Forelimb muscle (tissue), 1 donor: ENCODE measurements around the gene SIAH3. TPM values are rescaled to one million over a fixed set of nuclear protein-coding genes. Genes with fewer than 3 reads are reported as not detected.

ENCODE experiments used
- DNase-seq: peaks from one replicate; pipeline ENCODE4 v3.0.0-alpha.2; 2013; ENCODE audit warnings: low read depth
- polyA plus RNA-seq: library from polyadenylated mRNA; unstranded; fragments of 120-200 nt; gene quantifications from one replicate; pipeline ENCODE4 v1.2.1, GENCODE V29; 2013; ENCODE audit not compliant: insufficient read length

Gene SIAH3
- polyA plus RNA-seq, 1 donor: 0.33 TPM

DNA sequence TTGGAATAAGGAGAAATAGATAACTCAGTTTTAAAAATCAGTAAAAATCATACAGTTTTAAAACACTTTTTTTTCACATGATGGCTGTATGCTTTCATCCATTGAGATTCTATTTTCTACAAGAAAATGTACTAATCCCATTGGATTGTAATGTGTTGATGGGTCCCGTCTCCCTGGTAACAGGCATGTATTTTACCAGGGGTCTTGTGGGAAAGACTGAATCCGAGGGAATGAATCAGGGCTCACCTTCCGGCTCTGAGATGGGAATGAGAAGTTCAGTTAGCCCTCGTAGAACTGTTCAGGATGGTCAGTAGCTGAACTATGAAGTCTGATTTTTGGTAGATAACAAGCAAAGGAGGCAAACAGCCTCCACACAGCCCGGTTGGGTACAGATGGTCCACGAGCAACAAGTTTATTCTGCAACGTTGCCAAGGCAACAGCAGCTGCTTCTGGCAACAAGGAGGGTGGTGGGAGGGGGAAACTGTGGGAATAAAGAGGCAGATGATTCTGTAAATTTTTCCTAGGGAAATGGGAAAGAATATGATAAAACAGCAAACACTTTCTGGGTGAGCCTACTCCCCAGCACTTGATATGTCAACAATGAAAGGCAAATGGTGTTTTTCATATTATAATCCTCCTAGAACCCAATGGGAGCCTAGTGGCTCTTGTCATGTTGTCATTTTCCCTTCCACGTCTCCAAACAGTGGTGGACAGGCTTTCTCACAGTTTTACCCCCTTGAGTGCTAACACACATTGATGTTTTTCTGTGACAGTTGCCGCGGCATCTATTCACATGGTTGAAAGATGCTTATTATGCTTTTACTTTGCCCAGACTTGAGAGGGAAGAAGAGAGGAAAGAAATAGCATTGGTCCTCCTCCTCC is 12.4 kb upstream of the SIAH3 start:
- no peak for DNase-seq

DNA sequence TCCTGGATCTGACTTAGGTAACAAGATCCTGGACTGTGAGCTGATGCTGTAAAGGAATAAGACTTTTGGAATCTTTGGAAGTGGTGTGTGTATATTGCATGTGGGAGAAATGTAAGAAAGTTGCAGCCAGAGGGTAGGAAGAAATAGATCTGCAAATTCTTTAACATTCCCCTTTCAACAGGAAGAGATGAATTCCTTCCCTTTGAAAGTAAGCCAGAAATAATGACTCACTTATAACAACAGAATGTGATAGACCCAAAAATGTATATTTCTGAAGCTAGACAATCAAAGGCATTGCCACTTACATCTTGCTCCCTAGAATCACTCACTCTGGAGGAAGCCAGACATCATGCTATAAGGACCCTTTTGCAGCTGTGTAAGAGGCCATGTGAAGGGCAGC is 9.8 kb upstream of the SIAH3 start:
- DNase-seq: no peak

DNA sequence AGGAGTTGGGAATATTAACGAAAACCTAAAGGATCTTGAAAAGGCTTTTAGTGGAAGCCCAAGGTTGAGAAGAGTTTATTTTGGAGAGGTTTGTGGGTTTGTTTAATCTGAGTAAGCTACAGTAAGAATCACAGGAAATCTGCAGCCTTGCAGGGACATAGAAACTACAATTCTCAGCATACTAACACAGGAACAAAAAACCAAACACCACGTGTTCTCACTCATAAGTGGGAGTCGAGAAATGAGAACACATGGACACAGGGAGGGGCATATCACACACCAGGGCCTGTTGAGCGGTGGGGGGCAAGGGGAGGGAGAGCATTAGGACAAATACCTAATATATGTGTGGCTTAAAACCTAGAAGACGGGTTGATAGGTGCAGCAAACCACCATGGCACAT is 8.7 kb upstream of the SIAH3 start:
- DNase-seq: no peak

DNA sequence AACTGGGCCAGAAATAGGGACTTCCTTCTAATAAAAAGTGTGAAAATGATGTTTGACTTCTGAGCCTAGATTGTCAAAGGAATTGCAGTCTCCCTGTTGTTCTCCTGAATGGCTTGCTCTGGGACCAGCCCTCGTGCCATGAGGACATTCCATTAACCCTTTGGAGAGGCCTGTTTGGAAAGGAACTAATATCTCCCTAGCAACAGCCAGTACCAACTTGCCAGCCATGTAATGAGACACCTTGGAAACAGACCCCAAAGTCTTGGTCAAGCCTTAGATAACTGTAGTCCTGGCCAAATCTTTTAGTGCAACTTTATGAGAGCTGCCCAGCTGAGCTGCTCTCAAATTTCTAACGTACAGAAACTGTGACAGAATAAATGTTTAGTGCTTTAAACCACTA is 8.2 kb upstream of the SIAH3 start:
- no peak for DNase-seq

DNA sequence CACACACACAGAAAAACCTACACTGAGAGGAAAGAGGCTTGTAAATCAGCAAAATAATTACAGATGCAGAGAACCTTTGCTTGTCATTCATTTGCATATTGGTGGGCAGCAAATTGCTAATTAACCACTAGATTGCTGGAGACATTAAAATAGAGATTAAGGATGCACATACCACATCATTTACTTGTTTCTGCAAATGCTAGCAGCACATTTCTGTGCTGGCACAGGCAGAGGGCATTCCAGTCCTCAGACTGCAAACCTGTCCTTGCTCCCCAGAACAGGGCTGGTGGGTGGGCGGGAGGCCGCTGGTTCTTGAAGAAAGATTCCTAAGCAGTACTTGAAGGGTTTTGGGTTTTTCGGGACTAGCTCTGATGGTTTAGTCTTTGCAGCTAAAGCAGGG is 941 bp upstream of the SIAH3 start:
- no peak for DNase-seq

DNA sequence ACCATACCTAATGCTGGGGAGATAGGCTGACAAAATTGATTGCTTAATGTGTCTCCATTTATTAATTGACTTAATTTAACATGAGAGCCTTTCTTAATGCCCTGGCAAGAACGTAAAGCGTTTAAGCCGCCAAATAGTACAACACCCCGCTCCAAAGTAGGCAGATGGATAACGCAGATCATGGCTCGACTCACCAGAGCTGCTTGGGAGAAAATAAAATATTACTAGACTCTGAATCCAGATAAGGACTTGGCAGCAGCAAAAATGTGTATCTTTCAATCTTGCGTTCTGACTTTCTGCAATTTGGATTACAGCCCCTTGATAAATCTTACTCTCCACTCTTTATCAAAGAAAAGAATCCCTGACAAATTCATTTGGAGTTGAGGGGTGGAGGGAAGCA is 403 bp upstream of the SIAH3 start:
- DNase-seq: no peak

DNA sequence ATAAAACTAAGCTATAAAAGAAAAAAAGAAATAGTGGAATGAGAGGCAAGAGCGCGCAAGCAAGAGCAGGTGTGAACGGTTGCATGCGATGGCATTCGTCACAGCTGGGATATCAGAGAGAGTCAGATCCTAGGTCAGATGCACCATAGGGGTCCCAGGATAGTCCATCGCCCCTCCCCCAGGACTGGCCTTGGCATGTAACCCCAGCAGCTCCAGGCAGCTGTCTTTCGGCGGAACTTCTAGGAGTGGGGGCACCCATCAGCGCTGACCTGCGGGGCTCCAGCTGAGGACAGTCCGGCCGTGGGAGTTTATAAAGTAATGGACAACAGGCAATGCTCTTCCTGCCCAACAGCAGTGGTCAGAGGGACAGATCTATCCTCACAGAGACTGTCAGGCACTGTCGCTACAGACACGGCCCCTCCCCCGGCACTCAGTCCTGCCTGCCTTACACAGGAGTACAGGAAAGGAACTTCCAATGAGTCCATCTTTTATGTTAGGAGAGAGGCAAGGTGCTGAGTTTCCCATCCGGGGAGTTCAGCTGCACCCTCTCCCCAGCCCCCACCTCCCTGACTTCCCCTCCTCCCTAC is 1.4 kb downstream of the SIAH3 start:
- no peak for DNase-seq

DNA sequence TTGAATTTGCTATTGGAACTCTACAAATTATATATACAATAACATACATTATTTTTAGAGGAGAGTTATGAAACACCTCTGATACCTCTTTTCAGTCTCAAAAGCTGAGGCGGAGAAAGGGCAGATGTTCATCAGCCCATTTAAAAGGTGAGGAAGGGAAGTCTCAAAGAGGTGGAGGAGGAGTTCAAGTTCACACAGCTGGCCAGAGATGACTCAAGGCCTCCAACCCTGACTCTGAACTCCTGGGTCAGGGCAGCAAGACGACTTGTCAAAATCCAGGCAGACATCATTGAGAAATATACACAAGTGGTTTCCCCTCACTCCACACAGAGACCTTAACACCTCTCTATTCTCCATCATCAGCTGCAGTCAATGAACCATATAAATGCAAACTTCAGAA is 2.1 kb downstream of the SIAH3 start:
- DNase-seq: no peak

DNA sequence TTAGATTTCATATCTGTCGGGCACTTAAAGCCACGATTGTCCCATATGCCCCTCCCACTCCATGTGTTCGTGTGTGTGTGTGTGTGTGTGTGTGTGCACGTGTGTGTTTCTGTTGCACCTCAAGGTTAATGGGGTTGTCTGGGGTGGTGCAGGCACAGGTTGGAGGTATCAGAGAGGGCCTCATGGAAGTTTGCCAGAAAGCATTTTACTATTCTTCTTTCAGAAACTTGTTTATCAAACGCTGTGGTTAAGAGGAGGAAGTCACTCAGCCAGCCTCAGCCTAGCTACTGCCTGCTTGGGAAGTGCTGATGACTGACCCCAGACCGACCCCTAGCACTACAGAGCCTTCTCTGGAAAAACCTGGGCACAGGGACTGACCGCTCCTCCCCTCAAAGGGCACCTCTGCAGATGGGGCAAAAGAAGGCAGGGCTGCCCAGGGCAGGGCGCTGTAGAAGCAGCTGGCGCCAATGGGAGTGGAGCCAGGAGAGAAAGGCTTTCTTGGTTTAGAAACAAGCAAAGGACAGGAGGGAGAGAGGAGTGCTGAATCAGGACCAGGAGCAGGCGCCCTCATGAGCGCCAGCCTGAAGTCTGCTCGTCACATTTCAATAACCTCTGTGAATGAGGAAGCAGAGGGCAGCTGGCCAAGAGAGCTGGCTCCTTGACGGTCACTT is 3.9 kb downstream of the SIAH3 start:
- peak; percentile 8 for DNase-seq

DNA sequence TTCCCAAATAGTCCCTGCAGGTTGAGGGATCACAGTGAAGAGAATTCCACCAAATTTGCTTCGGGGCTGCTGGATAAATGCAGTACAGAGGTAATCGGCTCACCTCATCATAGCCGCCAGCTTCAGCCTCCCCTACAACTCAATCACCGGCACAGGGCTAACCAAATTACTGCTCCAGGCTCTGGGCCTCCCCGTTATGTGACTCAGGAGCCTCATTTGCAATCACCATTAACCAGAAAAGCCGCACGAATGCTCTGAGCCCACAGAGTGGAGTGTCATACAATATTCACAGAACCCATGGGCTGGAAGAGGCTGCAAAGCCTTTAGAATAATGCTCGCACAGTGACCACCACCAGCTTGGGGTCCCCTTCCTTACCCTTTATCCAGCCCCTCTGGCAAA is 4.9 kb downstream of the SIAH3 start:
- DNase-seq: no peak

DNA sequence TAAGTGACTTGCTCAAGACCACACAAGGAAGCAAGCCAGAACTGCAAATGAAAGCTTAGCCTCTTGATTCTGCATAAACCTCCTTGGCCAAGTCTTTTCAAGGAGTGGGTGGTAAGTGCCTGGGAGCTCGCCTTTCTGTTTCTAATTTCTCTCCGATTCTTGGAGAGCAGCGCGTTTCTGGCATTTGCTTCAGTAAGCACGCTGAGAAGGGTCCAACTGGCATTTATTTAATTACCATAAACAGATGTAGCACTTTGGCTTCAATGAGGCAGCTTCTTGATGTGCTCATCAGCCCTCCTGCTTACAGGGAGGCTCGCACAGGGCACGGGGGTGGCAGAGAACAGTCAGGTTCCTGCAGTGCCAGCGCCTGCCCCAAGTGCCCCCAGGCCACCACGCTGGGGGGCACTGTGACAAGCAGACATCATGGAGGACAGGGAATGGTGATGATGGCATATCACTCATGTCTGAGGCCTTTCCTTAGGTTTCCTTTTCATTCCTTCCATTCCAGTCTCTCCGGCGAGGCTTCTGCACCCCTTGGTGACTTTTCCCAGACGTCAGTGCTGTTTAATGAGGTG is 13.3 kb downstream of the SIAH3 start:
- DNase-seq: no peak

DNA sequence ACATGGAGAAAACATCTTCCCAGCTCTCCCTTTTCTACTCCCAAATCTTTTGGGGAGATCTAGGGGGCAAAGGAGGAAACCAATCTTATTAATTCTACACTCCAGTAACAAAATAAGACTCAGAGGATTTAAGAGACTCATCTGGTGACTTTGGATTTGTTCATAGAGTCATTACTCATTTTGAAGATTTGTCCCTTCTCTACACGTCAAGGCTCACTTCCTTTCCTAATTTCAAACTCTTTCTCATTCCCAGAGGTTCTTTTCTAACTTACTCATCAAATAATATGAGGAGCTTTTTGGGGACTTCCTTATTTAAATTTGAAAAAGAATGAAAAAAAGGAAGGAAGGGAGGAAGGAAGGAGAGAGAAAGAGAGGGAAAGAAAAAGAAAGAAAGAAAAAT is 14.4 kb downstream of the SIAH3 start:
- no peak for DNase-seq

DNA sequence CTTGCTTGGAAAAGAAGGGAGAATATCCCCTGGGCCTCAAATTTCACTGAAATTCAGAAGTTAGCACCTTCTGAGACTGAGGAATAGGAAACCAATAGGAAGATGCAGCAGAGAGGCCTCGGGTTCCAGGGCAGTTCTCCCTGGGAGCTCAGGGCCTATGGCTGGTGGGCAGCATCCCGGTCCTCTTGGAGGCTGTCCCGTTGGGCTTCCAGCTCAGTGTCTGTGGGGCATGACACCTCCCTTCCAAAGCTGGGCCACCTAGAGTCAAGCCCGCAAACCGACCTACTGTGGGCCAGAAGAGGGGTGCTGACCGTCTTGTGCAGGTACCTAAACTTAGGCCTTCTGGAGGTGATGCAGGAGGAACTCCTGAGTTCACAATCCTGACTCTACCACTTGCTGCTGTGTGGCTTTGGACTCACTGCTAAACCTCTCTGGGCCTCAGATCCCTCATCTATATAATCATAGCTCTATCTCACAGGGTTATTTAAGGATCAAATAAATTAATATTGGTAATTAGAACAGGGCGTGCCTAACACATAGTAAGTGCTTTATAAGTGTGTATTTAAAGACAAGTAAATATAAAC is 17.1 kb downstream of the SIAH3 start:
- no peak for DNase-seq

DNA sequence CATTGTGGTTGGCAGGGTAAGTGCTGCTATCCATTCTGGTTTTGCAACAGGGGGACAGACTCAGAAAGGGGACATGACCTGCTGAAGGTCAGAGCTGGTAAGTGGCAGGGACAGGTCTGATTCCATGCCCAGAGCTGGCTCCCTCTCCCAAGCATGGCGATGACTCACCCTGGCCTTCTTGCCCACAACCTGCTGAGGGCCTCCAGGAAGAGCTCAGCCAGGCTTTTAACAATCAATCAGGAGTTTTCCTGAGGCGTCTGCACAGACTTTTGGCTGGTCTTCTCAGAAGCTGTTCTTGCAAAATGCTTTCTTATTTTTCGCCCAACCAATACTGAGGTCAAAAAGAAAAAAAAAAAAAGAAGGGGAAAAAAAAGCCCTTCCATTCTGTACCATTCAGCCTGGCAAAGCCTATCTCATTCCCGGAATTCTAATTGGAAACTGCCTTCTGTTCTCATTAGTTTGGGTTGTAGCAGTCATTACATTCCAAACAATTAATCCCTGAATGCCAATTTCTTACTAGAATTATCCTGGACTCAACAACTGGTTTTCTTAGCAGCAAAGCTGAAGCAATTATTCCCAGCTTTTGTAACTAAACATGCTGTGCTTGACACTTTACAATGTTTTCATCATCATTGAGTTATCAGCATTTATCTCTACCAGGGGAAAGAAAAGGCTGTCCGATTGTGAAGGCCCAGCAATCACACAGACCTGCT is 17.7 kb downstream of the SIAH3 start:
- DNase-seq: no peak

DNA sequence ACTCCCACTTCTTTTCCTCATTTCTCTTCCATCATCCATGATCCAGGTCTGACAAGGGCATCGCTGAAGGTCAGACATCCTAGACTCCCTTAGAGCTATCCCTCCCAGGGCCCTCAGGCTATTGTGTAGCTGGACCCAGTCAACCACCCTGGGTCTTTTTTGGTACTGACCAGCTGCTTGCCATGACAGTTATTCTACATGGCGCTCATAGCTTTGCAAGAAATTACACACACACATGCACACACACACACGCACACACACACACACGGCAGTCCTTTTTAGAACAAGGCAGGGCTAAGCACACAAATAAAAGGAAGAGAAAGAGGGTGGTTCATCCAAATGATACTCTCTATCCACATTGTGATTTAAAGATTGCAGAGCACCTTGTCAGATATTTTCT is 18.3 kb downstream of the SIAH3 start:
- no peak for DNase-seq

DNA sequence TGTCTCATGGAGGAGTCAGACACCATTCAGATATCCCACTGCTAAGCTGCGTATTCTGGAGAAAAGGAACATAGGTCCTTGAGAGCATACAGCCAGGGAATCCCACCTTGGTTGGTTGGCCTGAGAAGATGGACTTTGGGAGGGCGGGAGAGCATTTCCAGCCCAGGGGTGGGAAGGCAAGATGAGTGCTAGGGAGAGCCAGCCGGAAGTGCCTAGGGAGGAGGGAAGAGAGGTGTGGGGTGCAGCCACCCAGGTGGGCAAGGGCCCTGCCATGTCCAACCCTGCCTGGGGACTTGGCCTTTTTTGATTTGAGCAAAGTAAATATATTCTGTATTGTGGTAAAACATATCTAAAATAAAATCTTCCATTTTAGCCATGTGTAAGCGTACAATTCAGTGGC is 19.7 kb downstream of the SIAH3 start:
- no peak for DNase-seq

DNA sequence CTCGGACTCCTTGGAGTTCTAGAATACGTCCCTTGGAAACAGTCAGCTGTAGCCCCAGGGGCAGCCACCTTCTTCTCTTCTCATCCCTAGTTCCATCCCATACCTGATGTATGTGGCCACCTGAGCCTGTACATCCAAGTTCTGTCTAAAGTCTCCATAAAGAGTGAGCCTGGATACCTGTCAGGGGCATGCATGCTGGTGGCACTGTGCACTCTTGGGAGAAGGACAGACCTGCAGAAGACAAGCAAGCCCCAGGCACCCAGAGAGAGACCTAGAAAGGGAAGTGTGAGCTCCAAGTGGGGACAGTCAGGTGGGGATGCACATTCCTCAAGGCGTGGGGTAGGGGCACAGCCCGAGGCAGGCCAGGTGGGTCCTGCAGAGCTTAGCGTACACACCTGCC is 21.4 kb downstream of the SIAH3 start:
- DNase-seq: no peak

DNA sequence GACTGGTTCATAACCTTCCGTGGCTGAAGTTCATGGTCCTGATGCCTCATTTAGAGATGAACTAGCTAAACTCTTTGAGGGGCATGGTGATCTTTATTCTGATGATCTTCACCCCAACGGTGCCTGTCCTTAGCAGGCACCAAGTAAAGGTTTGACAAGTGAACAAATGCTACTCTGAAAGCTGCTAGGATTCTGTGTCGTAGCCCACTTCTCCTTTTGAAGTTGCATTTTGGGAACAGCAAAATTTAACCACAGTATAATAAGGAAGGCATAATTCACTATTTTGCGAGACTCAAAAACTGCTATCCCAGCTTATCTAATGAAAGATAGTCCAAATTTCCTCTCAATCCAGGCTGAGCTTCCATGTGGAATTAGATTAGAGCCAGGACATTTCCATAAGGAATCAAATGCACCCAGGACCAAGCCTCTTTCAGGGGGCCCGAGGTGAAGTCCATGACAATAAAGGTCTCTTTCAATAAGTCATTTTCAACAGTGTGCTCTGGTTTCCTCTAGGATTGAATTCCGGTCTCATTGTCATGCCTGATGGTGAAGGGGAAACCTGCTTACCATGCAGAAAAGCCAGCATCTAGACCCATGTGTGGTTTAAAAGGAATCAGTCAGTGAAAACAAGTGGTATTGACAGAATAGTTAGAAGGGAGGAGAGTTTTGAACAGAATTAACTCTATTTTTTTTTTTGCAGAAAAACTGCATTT is 23.1 kb downstream of the SIAH3 start:
- DNase-seq: no peak

DNA sequence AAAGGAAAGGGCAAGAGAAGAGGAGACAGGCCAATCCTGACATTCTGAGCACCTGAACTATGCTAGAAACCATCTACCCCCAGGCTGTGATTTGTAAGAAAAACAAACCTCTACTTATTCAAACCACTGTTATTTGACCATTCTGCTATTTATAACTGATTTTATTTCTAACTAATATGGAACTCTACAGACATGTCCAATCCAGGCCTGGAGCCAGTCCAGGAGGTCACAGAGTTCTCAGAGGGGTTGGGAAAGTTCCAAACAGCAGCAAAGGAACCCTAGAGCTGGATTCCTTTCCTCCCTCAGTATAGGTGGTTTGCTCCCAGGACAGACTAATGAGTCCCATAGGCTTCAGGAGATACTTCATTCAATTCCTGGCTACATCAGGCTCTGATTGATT is 24.2 kb downstream of the SIAH3 start:
- no peak for DNase-seq

DNA sequence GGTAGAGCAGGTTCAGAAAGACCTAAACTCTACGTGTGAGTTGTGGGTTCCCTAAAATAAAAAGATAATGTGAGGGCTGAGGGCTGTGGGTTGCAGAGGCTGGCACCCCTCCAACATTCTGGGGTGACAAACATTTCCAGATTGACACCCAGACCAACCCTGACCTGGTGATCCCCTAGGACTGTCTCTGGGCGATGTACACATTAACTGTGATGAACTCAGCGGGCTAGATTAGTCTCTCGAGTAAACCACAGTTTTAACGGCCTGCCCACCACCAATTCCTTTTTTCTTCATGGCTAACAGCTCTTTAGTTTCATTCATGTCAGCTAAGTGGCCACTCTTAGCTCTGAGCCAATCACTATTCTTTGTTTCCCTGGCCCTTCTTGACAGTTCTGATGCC is 24.8 kb downstream of the SIAH3 start:
- no peak for DNase-seq

DNA sequence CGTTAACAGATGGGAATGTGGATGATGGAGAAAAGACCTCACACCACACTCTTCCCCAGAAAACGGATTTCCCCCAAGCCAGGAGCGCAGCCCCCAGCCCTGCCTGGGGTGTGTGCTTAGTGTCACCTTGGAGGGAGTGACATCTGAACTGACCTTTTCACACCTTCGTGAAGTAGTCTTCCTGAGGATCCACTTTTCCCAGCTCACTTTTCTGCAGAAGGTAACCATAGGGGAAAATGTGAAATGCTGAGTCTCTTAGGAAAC is 26.2 kb downstream of the SIAH3 start:
- DNase-seq: no peak
